ENCODE data around the gene PTPRN.

Gene PTPRN

GRCh38 chr2:219309278-219309677 is at the start of gene PTPRN:
PTPRN (minus strand) TSS chr2:219309401; CDS start chr2:219309332, 69 bp downstream.
- DNase-seq, result no peak
- in situ Hi-C loops (cut with MboI; ENCODE audit: low pct_unique_long_range_greater_than_20kb, low sequenced_read_pairs), result no loop called here

DNA sequence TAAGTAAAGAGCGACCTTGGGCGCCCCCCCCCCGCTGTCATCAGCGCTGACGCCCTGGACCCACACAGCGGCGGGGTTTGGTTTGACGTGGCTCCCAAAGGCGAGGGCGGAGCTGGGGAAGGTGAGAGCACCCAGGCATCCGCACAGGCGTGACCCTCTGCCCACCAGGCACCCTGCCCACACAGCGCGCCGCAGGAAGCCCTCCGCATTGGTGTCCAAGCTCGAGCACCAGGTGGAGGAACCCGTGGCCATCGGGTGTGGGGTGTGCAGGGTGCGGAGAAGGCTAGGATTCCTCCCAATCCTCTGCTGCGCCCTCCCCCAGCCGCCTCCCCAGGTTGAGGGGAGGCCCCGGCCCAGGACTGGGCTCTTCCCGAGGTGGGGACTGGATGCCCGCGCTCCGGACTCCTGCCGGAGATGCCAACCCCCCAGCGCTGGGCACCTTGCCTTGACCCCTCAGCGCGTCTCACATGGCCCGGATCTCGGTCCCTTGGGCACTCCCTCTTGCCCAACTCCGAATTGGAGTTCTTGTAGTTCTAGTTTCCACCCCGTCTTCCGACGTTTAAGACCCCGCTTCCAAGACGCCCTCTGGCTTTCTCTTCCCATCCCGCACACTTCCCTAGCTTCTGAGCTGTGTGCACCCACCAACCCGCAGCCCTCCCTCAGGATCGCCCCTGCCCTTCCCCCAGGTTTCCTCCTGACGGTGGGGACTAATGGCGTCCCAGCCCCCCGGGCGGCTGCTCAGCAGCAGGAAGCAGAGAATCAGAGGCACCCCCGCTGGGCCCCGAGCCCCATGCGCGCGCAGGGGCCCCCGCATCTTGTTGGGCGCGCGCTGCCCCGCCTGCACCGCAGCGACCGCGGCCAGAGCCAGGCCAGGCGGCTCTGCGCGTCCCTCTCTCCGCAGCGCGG is 49.2 kb upstream of the PTPRN start:
- DNase-seq, result no peak
- in situ Hi-C loops (cut with MboI; ENCODE audit: low pct_unique_long_range_greater_than_20kb, low sequenced_read_pairs), result no loop called here

DNA sequence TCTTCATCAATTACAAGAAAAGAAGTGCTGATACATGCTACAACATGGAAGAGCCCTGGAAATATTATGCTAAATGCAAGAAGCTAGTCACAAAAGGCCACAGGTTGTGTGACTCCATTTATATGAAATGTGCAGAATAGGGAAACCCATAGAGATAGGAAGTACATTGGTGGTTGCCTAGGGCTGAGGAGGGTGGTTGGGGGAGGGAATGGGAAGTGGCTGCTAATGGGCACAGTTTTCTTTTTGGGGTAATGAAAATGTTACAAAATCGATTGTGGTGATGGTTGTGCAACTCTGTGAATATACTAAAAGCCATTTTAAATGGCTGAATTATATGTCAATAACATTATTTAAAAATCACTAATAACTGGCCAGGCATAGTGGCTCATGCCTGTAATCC is 47.6 kb upstream of the PTPRN start:
- DNase-seq, result peak; percentile 35
- in situ Hi-C loops (cut with MboI; ENCODE audit: low pct_unique_long_range_greater_than_20kb, low sequenced_read_pairs), result no loop called here

DNA sequence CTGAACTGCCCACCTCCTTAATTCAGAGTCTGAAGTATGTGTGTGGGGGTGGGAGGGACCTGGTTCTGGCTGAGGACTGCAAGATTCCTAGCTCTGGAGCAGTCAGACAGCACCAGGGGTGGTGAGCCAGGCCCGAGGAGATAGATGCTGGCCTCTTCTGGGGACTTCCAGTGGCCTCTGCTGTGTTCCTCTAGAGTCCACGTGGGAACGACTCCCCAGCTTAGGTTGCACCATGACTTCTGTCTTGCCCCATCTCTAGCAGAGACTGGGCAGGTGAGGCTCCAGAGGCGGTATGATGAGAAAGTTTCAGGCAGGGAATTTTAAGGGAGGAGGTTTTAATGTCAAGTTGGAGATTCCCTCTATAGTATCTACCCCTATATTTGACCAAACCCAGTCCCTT is 45.4 kb upstream of the PTPRN start:
- in situ Hi-C loops (cut with MboI; ENCODE audit: low pct_unique_long_range_greater_than_20kb, low sequenced_read_pairs), result no loop called here
- DNase-seq, result no peak

GRCh38 chr2:219353129-219353528 is 43.9 kb upstream of the PTPRN start:
- in situ Hi-C loops (cut with MboI; ENCODE audit: low pct_unique_long_range_greater_than_20kb, low sequenced_read_pairs), result no loop called here
- DNase-seq, result no peak

GRCh38 chr2:219352448-219353023 is 43.3 kb upstream of the PTPRN start:
- peak; percentile 80 for DNase-seq
- in situ Hi-C loops (cut with MboI; ENCODE audit: low pct_unique_long_range_greater_than_20kb, low sequenced_read_pairs), result no loop called here

DNA sequence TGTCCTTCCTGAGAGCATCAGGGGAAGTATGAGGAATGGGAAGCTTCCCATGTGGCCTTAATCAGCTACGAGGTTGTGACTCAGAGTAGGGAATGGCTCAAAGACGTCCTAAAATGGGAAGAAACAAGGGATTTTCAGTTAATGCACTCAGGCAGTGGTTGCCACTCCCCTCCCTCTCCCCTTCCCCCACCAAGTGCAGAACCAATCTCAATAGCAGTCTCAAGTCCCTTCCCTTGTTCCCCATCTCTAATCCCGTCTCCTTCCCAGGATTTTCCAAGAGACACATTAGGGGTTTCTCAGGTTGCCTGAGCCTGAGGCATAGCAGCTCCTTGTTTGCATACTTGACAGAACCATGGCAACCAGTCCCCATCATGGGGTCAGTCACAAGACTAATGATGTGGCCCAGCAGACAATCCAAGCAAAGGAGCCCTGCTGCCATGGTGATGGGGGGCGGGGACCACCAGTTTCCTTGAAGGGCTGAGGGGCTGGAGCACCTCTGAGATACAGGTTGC is 41.6 kb upstream of the PTPRN start:
- DNase-seq, result no peak
- in situ Hi-C loops (cut with MboI; ENCODE audit: low pct_unique_long_range_greater_than_20kb, low sequenced_read_pairs), result no loop called here

- in situ Hi-C loops (cut with MboI; ENCODE audit: low pct_unique_long_range_greater_than_20kb, low sequenced_read_pairs), result no loop called here
- no peak for DNase-seq
These were observed 41.0 kb upstream of the PTPRN start for GRCh38 chr2:219350215-219350614.

- in situ Hi-C loops (cut with MboI; ENCODE audit: low pct_unique_long_range_greater_than_20kb, low sequenced_read_pairs), result no loop called here
- peak; percentile 43 for DNase-seq
These were observed 35.7 kb upstream of the PTPRN start for GRCh38 chr2:219344751-219345430.

DNA sequence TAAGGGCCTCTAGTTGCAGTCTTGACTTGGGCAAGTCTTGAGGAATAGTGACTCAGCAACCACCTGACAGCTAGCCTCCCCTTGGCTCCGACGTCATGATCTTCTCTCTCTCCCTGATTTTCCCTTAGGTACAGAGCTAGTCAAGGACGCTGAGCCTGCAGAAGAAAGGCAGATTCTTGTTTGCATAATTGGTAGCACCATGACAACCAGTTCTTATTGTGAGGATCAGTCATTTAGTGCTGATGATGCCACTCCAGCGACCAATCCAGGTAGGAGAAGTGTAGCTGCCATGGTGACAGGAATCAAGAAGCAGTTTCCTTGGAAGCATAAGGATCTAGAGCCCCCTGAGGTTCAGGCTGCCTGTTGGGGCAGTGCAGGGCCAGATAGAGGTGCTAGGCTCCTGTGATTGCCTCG is 26.2 kb upstream of the PTPRN start:
- no peak for DNase-seq
- in situ Hi-C loops (cut with MboI; ENCODE audit: low pct_unique_long_range_greater_than_20kb, low sequenced_read_pairs), result no loop called here

- DNase-seq, result no peak
- in situ Hi-C loops (cut with MboI; ENCODE audit: low pct_unique_long_range_greater_than_20kb, low sequenced_read_pairs), result no loop called here
These were observed 24.9 kb upstream of the PTPRN start for GRCh38 chr2:219334076-219334475.

GRCh38 chr2:219332542-219332941 is 23.3 kb upstream of the PTPRN start, which contains the start of gene RESP18:
RESP18 (minus strand) TSS chr2:219332744.
- DNase-seq, result no peak
- in situ Hi-C loops (cut with MboI; ENCODE audit: low pct_unique_long_range_greater_than_20kb, low sequenced_read_pairs), result no loop called here

GRCh38 chr2:219331560-219332213 is 22.5 kb upstream of the PTPRN start:
- DNase-seq, result no peak
- in situ Hi-C loops (cut with MboI; ENCODE audit: low pct_unique_long_range_greater_than_20kb, low sequenced_read_pairs), result no loop called here

DNA sequence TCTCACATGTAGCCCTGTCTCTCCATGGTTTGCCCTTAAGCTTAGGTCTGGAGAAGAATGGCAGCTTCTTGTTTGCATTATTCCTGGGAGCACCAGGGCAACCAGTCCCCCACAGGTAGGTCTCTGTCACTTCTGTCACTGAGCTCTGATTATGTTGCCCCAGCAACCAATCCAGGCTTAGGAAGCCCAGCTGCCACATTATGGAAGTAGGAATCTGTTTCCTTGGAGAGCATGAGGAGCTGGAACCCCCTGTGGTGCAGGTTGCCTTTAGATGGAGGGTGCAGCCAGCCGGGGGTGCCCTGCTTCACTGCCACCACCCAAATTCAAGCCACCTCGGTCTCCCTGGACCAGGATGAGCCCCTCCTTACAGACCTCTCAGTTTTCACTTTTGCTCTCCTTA is 18.5 kb upstream of the PTPRN start:
- DNase-seq, result no peak
- in situ Hi-C loops (cut with MboI; ENCODE audit: low pct_unique_long_range_greater_than_20kb, low sequenced_read_pairs), result no loop called here

DNA sequence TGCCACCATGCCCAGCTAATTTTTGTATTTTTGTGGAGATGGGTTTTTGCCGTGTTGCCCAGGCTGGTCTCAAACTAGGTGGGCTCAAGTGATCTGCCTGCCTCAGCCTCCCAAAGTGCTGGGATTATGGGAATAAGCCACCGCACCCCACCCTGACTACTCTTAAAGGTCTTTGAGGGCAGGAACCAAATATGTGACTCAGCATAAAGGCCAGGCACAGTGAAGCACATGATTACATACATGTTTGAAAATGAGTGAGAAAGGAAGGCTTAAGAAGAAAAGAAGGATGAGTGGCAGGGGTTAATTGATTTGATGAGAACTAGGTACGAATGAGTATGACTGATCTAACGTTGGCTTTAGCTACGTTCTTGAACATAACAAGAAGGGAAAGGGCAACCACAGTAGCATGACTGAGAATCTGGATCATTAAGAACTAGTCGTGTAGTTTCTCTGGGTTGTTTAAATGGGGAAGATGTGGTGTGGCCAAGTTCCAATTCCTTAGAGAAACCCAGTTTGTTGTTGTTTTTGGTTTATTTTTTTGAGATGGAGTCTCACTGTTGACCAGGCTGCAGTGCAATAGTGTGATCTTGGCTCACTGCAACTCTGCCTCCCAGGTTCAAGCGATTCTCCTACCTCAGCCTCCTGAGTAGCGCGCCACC is 16.6 kb upstream of the PTPRN start:
- in situ Hi-C loops (cut with MboI; ENCODE audit: low pct_unique_long_range_greater_than_20kb, low sequenced_read_pairs), result no loop called here
- no peak for DNase-seq

GRCh38 chr2:219325136-219325535 is 15.9 kb upstream of the PTPRN start:
- no peak for DNase-seq
- in situ Hi-C loops (cut with MboI; ENCODE audit: low pct_unique_long_range_greater_than_20kb, low sequenced_read_pairs), result no loop called here

DNA sequence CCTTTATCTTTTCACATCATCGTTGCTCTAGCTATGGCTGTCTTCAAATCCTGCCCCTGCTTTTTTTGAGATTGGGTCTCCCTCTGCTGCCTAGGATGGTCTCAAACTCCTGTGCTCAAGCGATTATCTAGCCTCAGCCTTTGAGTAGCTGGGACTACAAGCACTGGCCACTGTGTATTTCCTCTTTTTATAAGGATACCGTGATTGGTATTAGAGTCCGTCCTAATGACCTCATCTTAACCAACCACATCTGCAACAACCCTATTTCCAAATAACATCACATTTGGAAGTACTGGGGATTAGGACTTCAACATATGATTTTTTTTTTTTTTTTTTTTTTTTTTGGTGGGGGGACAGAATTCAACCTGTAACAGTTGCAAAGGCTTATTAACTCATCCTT is 14.2 kb upstream of the PTPRN start:
- in situ Hi-C loops (cut with MboI; ENCODE audit: low pct_unique_long_range_greater_than_20kb, low sequenced_read_pairs), result no loop called here
- no peak for DNase-seq

GRCh38 chr2:219314804-219315468 is 5.7 kb upstream of the PTPRN start:
- no peak for DNase-seq
- in situ Hi-C loops (cut with MboI; ENCODE audit: low pct_unique_long_range_greater_than_20kb, low sequenced_read_pairs), result no loop called here

All from KBM-7 (cell line).